ENCODE results near the gene EPS15.

- TF ChIP-seq CTCF (IDR thresholded peaks at IDR 0.05) (no peak), EZH2 (IDR thresholded peaks at IDR 0.05; ENCODE audit: borderline replicate concordance, insufficient read depth, low read depth, low read length, poor library complexity, severe bottlenecking) (no peak)
Observed at GRCh38 chr1:51421964-51422363, 97.1 kb downstream of the EPS15 start.

Data from B cell (primary cell).